AG04449 (cell line): Measurements from ENCODE around the gene ARHGEF4.
"Not testable (repeated sequence)": the region's sequence is repeated elsewhere in the genome, so short reads cannot be mapped to it uniquely, and the experiment has no call there.

Experiments
- CTCF ChIA-PET: fragments of 350-600 bp; formaldehyde crosslinking; extraction: SDS; loops from one replicate; lab custom pipeline; 2021; ENCODE audit warnings: antibody characterized with exemption; lab: Yijun Ruan, JAX
- POLR2A ChIA-PET: fragments of 400-600, 350-600 bp; formaldehyde crosslinking; extraction: SDS; loops from one replicate; lab custom pipeline; 2020; ENCODE audit warnings: antibody characterized with exemption, inconsistent platforms; lab: Yijun Ruan, JAX
- DNase-seq: peaks from one replicate; pipeline ENCODE4 v3.0.0-alpha.2; 2010; ENCODE audit warnings: low read depth, low spot score
- H3K4me3 ChIP-seq: 2 replicates; pipeline ENCODE4 v1.5.1; 2011; ENCODE audit warnings: low read depth, mild to moderate bottlenecking, control low read depth, low read length
- CTCF ChIP-seq: IDR thresholded peaks from one replicate; pipeline ENCODE4 v1.5.1; 2011; ENCODE audit warnings: mild to moderate bottlenecking, moderate library complexity, low read length, control low read depth, inconsistent platforms; ENCODE audit not compliant: insufficient read depth; ENCODE audit errors: missing control alignments

ARHGEF4 gene

GRCh38 chr2:131063501-131064283 lies 227.0 kb downstream of the ARHGEF4 start:
- POLR2A ChIA-PET = no interaction called here
- no peak for TF ChIP-seq CTCF
- CTCF ChIA-PET = interaction anchor here (0.8 kb wide), 1 partner anchor 31 kb away, joined by 4 read pairs; no protein-coding TSS in a partner anchor
- DNase-seq = no peak
- H3K4me3 ChIP-seq = no peak overlapping the region

GRCh38 chr2:131064589-131065512 lies 228.1 kb downstream of the ARHGEF4 start:
- POLR2A ChIA-PET = no interaction called here
- no peak for DNase-seq
- TF ChIP-seq CTCF = no peak
- CTCF ChIA-PET = no interaction called here
- no peak overlapping the region for H3K4me3 ChIP-seq

GRCh38 chr2:131067465-131068125 lies 230.9 kb downstream of the ARHGEF4 start:
- POLR2A ChIA-PET = no interaction called here

GRCh38 chr2:131068172-131068571 lies 231.5 kb downstream of the ARHGEF4 start:
- H3K4me3 ChIP-seq, POLR2A ChIA-PET, DNase-seq: not testable (repeated sequence)
- CTCF ChIA-PET = interaction anchor here (0.7 to 0.8 kb wide), 2 partner anchors 10 to 12 kb away, joined by 3 read pairs; no protein-coding TSS in a partner anchor

More at GRCh38 chr2:131067465-131068125, 230.9 kb downstream of the ARHGEF4 start:
- no peak for TF ChIP-seq CTCF
- DNase-seq = no peak
- no peak overlapping the region for H3K4me3 ChIP-seq
- CTCF ChIA-PET = interaction anchor here (0.7 kb wide), 1 partner anchor 9 kb away, joined by 3 read pairs; no protein-coding TSS in a partner anchor

- CTCF ChIA-PET, DNase-seq, POLR2A ChIA-PET, H3K4me3 ChIP-seq: not testable (repeated sequence)
Observed at GRCh38 chr2:131075578-131075977, 238.9 kb downstream of the ARHGEF4 start.

- no peak for DNase-seq
- TF ChIP-seq CTCF = no peak
- CTCF ChIA-PET = no interaction called here
- no peak overlapping the region for H3K4me3 ChIP-seq
- POLR2A ChIA-PET = no interaction called here
Observed at GRCh38 chr2:131076707-131077106, 240.0 kb downstream of the ARHGEF4 start.
